IPS-NIHi11 (cell line): ENCODE results near the gene DDX39B.

Source experiments
- DNase-seq: peaks from one replicate; pipeline ENCODE4 v3.0.0; 2012; ENCODE audit warnings: mixed read lengths, low spot score

The DDX39B gene

DNA sequence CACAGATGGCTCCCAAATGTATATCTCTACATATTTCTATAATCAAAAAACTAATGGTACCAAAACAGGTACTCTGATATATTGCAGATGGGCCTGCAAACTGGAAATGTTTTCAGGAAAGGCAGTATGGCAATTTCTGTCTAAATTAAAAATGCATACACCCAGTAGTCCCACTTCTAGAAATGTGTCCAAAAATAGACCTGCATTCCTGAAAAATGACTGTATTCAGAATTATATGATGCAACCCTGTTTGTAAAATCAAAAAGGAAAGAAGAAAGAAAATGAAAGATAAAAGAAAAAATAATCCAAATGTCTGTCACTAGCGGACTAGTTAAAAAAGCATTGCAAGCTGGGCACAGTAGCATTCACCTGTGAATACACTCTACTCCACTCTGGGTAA is 56.7 kb downstream of the DDX39B start:
- no peak for DNase-seq

DNA sequence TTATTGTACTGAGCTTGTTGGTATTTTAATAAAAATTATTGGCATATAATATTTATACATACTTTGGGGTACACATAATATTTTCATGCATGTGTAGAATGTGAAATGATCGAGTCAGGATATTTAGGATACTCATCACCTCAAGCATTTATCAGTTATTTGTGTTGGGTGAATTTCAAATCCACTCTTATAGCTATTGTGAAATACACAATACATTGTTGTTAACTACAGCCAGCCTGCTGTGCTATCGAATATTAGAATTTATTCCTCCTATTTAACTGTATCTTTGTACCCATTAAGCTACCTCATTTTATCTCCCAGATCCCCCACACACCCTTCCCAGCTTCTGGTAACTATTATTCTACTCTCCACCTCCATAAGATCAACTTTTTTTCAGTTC is 58.4 kb downstream of the DDX39B start:
- DNase-seq, result no peak

DNA sequence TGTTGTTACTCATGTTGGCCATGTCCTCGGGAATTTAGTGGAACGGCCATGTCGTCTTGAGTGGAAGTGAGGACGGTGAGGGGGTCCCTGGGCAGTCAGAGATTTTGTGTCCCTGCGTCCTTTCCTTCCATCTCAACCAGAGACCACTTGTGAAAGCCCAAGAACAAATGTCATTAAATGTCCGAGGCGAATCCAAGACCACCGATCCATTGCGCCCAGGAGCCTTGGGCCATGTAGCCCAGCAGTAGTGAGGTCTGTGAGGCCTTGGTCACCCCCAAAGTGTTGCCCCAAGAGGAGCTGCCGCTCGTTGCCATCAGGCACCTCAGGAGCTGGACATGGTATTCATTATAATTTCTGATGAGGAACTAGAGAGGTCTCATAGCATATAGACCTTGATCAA is 61.2 kb downstream of the DDX39B start:
- no peak for DNase-seq
